ENCODE results near the gene CCM2. TPM values are rescaled to one million over a fixed set of nuclear protein-coding genes. Genes with fewer than 3 reads are reported as not detected.

The CCM2 gene
- total and polyA plus RNA-seq, 2 of the 8 experiments (the other 6 are each of a cell fraction or from before 2014, with no cell fraction given) = 31.6 to 41.2 TPM

- TF ChIP-seq USF2 (IDR thresholded peaks at IDR 0.05; ENCODE audit: low read length) (no peak), KDM4A (IDR thresholded peaks at IDR 0.05; ENCODE audit: low read depth, low read length, severe bottlenecking) (no peak), TEAD4 (IDR thresholded peaks at IDR 0.05; ENCODE audit: low read depth, low read length) (no peak)
Observed at GRCh38 chr7:44965937-44966730, 33.9 kb upstream of the CCM2 start (continued).

All from H1 (cell line).